ENCODE measurements around the gene JUNB.

Gene JUNB

GRCh38 chr19:12833418-12833737, 42.1 kb downstream of the JUNB start:
- no peak for DNase-seq (ENCODE audit: low read depth)
- no peak overlapping the region for H3K4me3 ChIP-seq (ENCODE audit: low read depth, low read length)
- no peak for TF ChIP-seq CTCF (IDR thresholded peaks at IDR 0.05; ENCODE audit: insufficient read depth, low read depth, low read length, missing control alignments)

GRCh38 chr19:12833738-12834565, 42.7 kb downstream of the JUNB start:
- DNase-seq (ENCODE audit: low read depth) = peak; percentile 28
- TF ChIP-seq CTCF (IDR thresholded peaks at IDR 0.05; ENCODE audit: insufficient read depth, low read depth, low read length, missing control alignments) = no peak
- no peak overlapping the region; the same call in 1 of the 2 replicates for H3K4me3 ChIP-seq (ENCODE audit: low read depth, low read length)

GRCh38 chr19:12834566-12834943, 43.3 kb downstream of the JUNB start, which contains the start of gene RTBDN:
TSS of gene RTBDN (minus strand) at chr19:12834579. CDS start at chr19:12829979, 4,600 bp downstream.
- no peak within 1 kb of the TSS; the same call in 1 of the 2 replicates for H3K4me3 ChIP-seq (ENCODE audit: low read depth, low read length)
- DNase-seq (ENCODE audit: low read depth) = no peak
- no peak for TF ChIP-seq CTCF (IDR thresholded peaks at IDR 0.05; ENCODE audit: insufficient read depth, low read depth, low read length, missing control alignments)

- no peak for DNase-seq (ENCODE audit: low read depth)
- no peak overlapping the region for H3K4me3 ChIP-seq (ENCODE audit: low read depth, low read length)
- no peak for TF ChIP-seq CTCF (IDR thresholded peaks at IDR 0.05; ENCODE audit: insufficient read depth, low read depth, low read length, missing control alignments)
These were observed 43.9 kb downstream of the JUNB start for GRCh38 chr19:12834976-12835757.

GRCh38 chr19:12836529-12836863, 45.2 kb downstream of the JUNB start:
- DNase-seq (ENCODE audit: low read depth) = no peak
- no peak overlapping the region for H3K4me3 ChIP-seq (ENCODE audit: low read depth, low read length)
- no peak for TF ChIP-seq CTCF (IDR thresholded peaks at IDR 0.05; ENCODE audit: insufficient read depth, low read depth, low read length, missing control alignments)

GRCh38 chr19:12837225-12837624, 45.9 kb downstream of the JUNB start:
- TF ChIP-seq CTCF (IDR thresholded peaks at IDR 0.05; ENCODE audit: insufficient read depth, low read depth, low read length, missing control alignments) = no peak
- no peak for DNase-seq (ENCODE audit: low read depth)
- H3K4me3 ChIP-seq (ENCODE audit: low read depth, low read length) = no peak overlapping the region
